ENCODE data around the gene HK1.

DNA sequence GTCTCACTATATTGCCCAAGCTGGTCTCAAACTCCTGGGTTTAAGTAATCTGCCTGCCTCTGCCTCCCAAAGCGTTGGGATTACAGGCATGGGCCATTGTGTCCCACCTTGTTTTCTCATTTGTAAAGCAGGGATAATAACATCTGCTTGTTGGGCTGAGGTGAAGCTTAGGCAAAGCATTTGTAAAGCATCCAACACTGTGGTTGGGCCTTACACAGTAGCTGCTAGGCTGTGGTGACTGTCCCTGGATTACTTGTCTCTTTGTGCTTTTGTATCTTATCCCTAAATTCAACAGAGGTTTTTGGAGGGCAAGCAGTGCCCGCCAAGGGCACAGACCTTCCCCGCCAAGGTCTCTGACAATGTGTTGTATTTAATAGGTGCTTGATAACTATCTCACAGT is 43.8 kb upstream of the HK1 start:
- TF ChIP-seq, protein P1, sequence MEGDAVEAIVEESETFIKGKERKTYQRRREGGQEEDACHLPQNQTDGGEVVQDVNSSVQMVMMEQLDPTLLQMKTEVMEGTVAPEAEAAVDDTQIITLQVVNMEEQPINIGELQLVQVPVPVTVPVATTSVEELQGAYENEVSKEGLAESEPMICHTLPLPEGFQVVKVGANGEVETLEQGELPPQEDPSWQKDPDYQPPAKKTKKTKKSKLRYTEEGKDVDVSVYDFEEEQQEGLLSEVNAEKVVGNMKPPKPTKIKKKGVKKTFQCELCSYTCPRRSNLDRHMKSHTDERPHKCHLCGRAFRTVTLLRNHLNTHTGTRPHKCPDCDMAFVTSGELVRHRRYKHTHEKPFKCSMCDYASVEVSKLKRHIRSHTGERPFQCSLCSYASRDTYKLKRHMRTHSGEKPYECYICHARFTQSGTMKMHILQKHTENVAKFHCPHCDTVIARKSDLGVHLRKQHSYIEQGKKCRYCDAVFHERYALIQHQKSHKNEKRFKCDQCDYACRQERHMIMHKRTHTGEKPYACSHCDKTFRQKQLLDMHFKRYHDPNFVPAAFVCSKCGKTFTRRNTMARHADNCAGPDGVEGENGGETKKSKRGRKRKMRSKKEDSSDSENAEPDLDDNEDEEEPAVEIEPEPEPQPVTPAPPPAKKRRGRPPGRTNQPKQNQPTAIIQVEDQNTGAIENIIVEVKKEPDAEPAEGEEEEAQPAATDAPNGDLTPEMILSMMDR (IDR thresholded peaks at IDR 0.05), result no peak
- TF ChIP-seq POLR2A (IDR thresholded peaks at IDR 0.05), result no peak
